ENCODE results near the gene PHF21B.

Gene PHF21B

GRCh38 chr22:44845796-44846720, 163.7 kb downstream of the PHF21B start:
- Histone ChIP-seq H3K9me3 (no peaks in the 10 kb centered on the region), H3K27ac (no peak overlapping the region), H3K36me3 (no peaks in the 10 kb centered on the region), H3K4me1 (ENCODE audit: control insufficient read depth in 1 of 2, insufficient read depth in 1 of 2, low read depth in 1 of 2, low read length in 1 of 2) (no peaks in the 10 kb centered on the region), H3K27me3 (no peaks in the 10 kb centered on the region), H3K4me3 (ENCODE audit: low read depth in 1 of 2, low read length in 1 of 2) (no peak overlapping the region)
- TF ChIP-seq CTCF (IDR thresholded peaks at IDR 0.05): no peak

GRCh38 chr22:44845191-44845590, 164.6 kb downstream of the PHF21B start:
- no peak for TF ChIP-seq CTCF (IDR thresholded peaks at IDR 0.05)
- H3K36me3 ChIP-seq: no peaks in the 10 kb centered on the region
- no peak overlapping the region for H3K27ac ChIP-seq
- H3K9me3 ChIP-seq: no peaks in the 10 kb centered on the region
- H3K27me3 ChIP-seq: no peaks in the 10 kb centered on the region
- H3K4me1 ChIP-seq (ENCODE audit: control insufficient read depth in 1 of 2, insufficient read depth in 1 of 2, low read depth in 1 of 2, low read length in 1 of 2): no peaks in the 10 kb centered on the region
- H3K4me3 ChIP-seq (ENCODE audit: low read depth in 1 of 2, low read length in 1 of 2): no peak overlapping the region

- H3K27me3 ChIP-seq: no peaks in the 10 kb centered on the region
- no peaks in the 10 kb centered on the region for H3K36me3 ChIP-seq
- no peak overlapping the region for H3K4me3 ChIP-seq (ENCODE audit: low read depth in 1 of 2, low read length in 1 of 2)
- TF ChIP-seq CTCF (IDR thresholded peaks at IDR 0.05): no peak
- no peaks in the 10 kb centered on the region for H3K4me1 ChIP-seq (ENCODE audit: control insufficient read depth in 1 of 2, insufficient read depth in 1 of 2, low read depth in 1 of 2, low read length in 1 of 2)
- H3K9me3 ChIP-seq: no peaks in the 10 kb centered on the region
- H3K27ac ChIP-seq: no peak overlapping the region
Observed at GRCh38 chr22:44842417-44842816, 167.4 kb downstream of the PHF21B start.

GRCh38 chr22:44840611-44841322, 169.0 kb downstream of the PHF21B start:
- Histone ChIP-seq H3K27me3 (no peaks in the 10 kb centered on the region), H3K36me3 (no peaks in the 10 kb centered on the region), H3K4me1 (ENCODE audit: control insufficient read depth in 1 of 2, insufficient read depth in 1 of 2, low read depth in 1 of 2, low read length in 1 of 2) (no peaks in the 10 kb centered on the region), H3K27ac (no peak overlapping the region), H3K9me3 (no peaks in the 10 kb centered on the region), H3K4me3 (ENCODE audit: low read depth in 1 of 2, low read length in 1 of 2) (no peak overlapping the region)
- no peak for TF ChIP-seq CTCF (IDR thresholded peaks at IDR 0.05)

- H3K4me1 ChIP-seq (ENCODE audit: control insufficient read depth in 1 of 2, insufficient read depth in 1 of 2, low read depth in 1 of 2, low read length in 1 of 2): no peaks in the 10 kb centered on the region
- TF ChIP-seq CTCF (IDR thresholded peaks at IDR 0.05): no peak
- H3K4me3 ChIP-seq (ENCODE audit: low read depth in 1 of 2, low read length in 1 of 2): no peak overlapping the region
- no peaks in the 10 kb centered on the region for H3K36me3 ChIP-seq
- no peak overlapping the region for H3K27ac ChIP-seq
- H3K9me3 ChIP-seq: no peaks in the 10 kb centered on the region
- H3K27me3 ChIP-seq: no peaks in the 10 kb centered on the region
Observed at GRCh38 chr22:44839721-44840120, 170.1 kb downstream of the PHF21B start.
